HL-60/S4 treated with phorbol 12-myristate 13-acetate at 8.2 ng/mL for 4 days and 3 days (cell line): ENCODE data around the gene RAPGEFL1.
"Not testable (repeated sequence)": the region's sequence is repeated elsewhere in the genome, so short reads cannot be mapped to it uniquely, and the experiment has no call there.

Experiments used
- in situ Hi-C: fragments of 300-500 bp; cut with MboI; formaldehyde crosslinking; loops from 2 replicates; pipeline ENCODE4 v1.15.0; 2022; ENCODE audit warnings: low sequenced_read_pairs

The RAPGEFL1 gene

GRCh38 chr17:40173778-40174135, 3.5 kb upstream of the RAPGEFL1 start:
- in situ Hi-C loops, result no loop called here

GRCh38 chr17:40174514-40174913, 2.8 kb upstream of the RAPGEFL1 start:
- in situ Hi-C loops, result no loop called here

GRCh38 chr17:40175928-40176753, 1.1 kb upstream of the RAPGEFL1 start:
- in situ Hi-C loops, result no loop called here

- in situ Hi-C loops, result no loop called here
Measured at GRCh38 chr17:40176754-40177110, 538 bp upstream of the RAPGEFL1 start.

- in situ Hi-C loops, result no loop called here
Measured at GRCh38 chr17:40178021-40178601, 841 bp downstream of the RAPGEFL1 start.

GRCh38 chr17:40178660-40179059, 1.4 kb downstream of the RAPGEFL1 start:
- in situ Hi-C loops, result no loop called here

GRCh38 chr17:40179923-40180659, 2.8 kb downstream of the RAPGEFL1 start:
- in situ Hi-C loops, result no loop called here

GRCh38 chr17:40180694-40181093, 3.4 kb downstream of the RAPGEFL1 start:
- in situ Hi-C loops, result no loop called here

GRCh38 chr17:40181205-40181604, 3.9 kb downstream of the RAPGEFL1 start:
- in situ Hi-C loops, result no loop called here

GRCh38 chr17:40182606-40183005, 5.3 kb downstream of the RAPGEFL1 start:
- in situ Hi-C loops, result no loop called here

GRCh38 chr17:40187238-40187637, 10.0 kb downstream of the RAPGEFL1 start:
- in situ Hi-C loops, result no loop called here

- in situ Hi-C loops, result no loop called here
Measured at GRCh38 chr17:40188694-40189093, 11.4 kb downstream of the RAPGEFL1 start.

GRCh38 chr17:40190197-40191021, 13.1 kb downstream of the RAPGEFL1 start:
- in situ Hi-C loops, result no loop called here

GRCh38 chr17:40191237-40192208, 14.3 kb downstream of the RAPGEFL1 start:
- in situ Hi-C loops, result no loop called here

- in situ Hi-C loops, result no loop called here
Measured at GRCh38 chr17:40192961-40193360, 15.7 kb downstream of the RAPGEFL1 start.

GRCh38 chr17:40194821-40195220, 17.6 kb downstream of the RAPGEFL1 start:
- in situ Hi-C loops, result no loop called here

GRCh38 chr17:40197550-40197949, 20.3 kb downstream of the RAPGEFL1 start:
- in situ Hi-C loops, result no loop called here

GRCh38 chr17:40197965-40198456, 20.7 kb downstream of the RAPGEFL1 start:
- in situ Hi-C loops, result not testable (repeated sequence)

- in situ Hi-C loops, result no loop called here
Measured at GRCh38 chr17:40198576-40198975, 21.3 kb downstream of the RAPGEFL1 start.

GRCh38 chr17:40203131-40203530, 25.9 kb downstream of the RAPGEFL1 start:
- in situ Hi-C loops, result no loop called here
